Measurements from ENCODE around the gene NUAK1.

GRCh38 chr12:106088811-106089485 is 49.8 kb downstream of the NUAK1 start:
- TF ChIP-seq CTCF (IDR thresholded peaks at IDR 0.05) (no peak), SIN3A (IDR thresholded peaks at IDR 0.05; ENCODE audit: borderline replicate concordance, insufficient read depth, low read depth, low read length) (no peak)
